GM12878 (cell line): ENCODE measurements around the gene IRF8. TPM values are rescaled to one million over a fixed set of nuclear protein-coding genes. Genes with fewer than 3 reads are reported as not detected.

Source experiments
- ATAC-seq: fragments of 200-7000 bp; cut with Tn5 transposase; 3 replicates; pipeline ENCODE4 v1.9.1; 2020; ENCODE audit warnings: mild to moderate bottlenecking, moderate library complexity
- BruUV-seq: library from RNA; stranded (reverse); fragments of 400-500 nt; replicated peaks from 2 replicates; lab custom pipeline; 2021; lab: Mats Ljungman, UMichigan
- CTCF ChIA-PET: fragments of 300-600 bp; sonication (Branson Sonifier 250); formaldehyde crosslinking; extraction: SDS; loops from one replicate; lab custom pipeline; 2021; ENCODE audit warnings: inconsistent platforms; lab: Yijun Ruan, JAX
- POLR2A ChIA-PET: fragments of 350-600 bp; formaldehyde crosslinking; extraction: SDS; loops from one replicate; lab custom pipeline; 2021; ENCODE audit warnings: inconsistent platforms; lab: Charles Lee
- RAD21 ChIA-PET: fragments of 300-600 bp; sonication (Branson Sonifier 250); formaldehyde crosslinking; loops from one replicate; lab custom pipeline; 2023; ENCODE audit warnings: antibody characterized with exemption; ENCODE audit not compliant: unreplicated experiment; lab: Charles Lee
- SMC1A ChIA-PET: fragments of 300-600 bp; sonication (Branson Sonifier 250); formaldehyde crosslinking; loops from one replicate; lab custom pipeline; 2023; ENCODE audit not compliant: unreplicated experiment, uncharacterized antibody; lab: Charles Lee
- DNase-seq: peaks from one replicate; pipeline ENCODE4 v3.0.0-alpha.2; 2011; ENCODE audit warnings: low read depth, low spot score
- FAIRE-seq: peaks from 3 replicates; lab custom pipeline; 2011; peaks lifted over from hg19 to GRCh38; lab: Jason Lieb, UNC
- H2AFZ ChIP-seq: 2 replicates; pipeline ENCODE4 v1.6.0; 2011; ENCODE audit warnings: low read depth, low read length, control low read depth; ENCODE audit not compliant: control insufficient read depth
- H3K27ac ChIP-seq: 2 replicates; pipeline ENCODE4 v1.5.1; 2011; ENCODE audit warnings: control low read depth; ENCODE audit not compliant: control insufficient read depth, insufficient read depth
- H3K27me3 ChIP-seq, 2 experiments: replicated peaks in 1 of 2; 2 replicates each; pipeline versions ENCODE4 v1.6.0 to v1.6.1; 2011; ENCODE audit warnings: low read length in 1 of 2; ENCODE audit not compliant: control insufficient read depth in 2 of 2, insufficient read depth in 2 of 2
- H3K36me3 ChIP-seq, 2 experiments: 2 replicates each; pipeline ENCODE4 v1.5.1; 2011; ENCODE audit warnings: low read length in 1 of 2; ENCODE audit not compliant: control insufficient read depth in 2 of 2, insufficient read depth in 2 of 2
- H3K4me1 ChIP-seq: 2 replicates; pipeline ENCODE4 v1.6.1; 2011; ENCODE audit warnings: mild to moderate bottlenecking, low read length, moderate library complexity, mixed read lengths; ENCODE audit not compliant: control insufficient read depth, insufficient read depth
- H3K4me2 ChIP-seq: 2 replicates; pipeline ENCODE4 v1.6.0; 2011; ENCODE audit warnings: control low read depth; ENCODE audit not compliant: control insufficient read depth, insufficient read depth
- H3K4me3 ChIP-seq: fragments of 200-600 bp; sonication (generic); 2 replicates; pipeline ENCODE4 v1.5.1; 2016
- H3K79me2 ChIP-seq: 2 replicates; pipeline ENCODE4 v1.6.0; 2011; ENCODE audit warnings: low read length; ENCODE audit not compliant: control insufficient read depth, insufficient read depth
- H3K9ac ChIP-seq: 2 replicates; pipeline ENCODE4 v1.8.0; 2011; ENCODE audit warnings: low read length, control low read depth, mixed read lengths; ENCODE audit not compliant: control insufficient read depth, insufficient read depth
- H3K9me3 ChIP-seq: replicated peaks from 3 replicates; pipeline ENCODE4 v1.5.1; 2011; ENCODE audit warnings: mild to moderate bottlenecking, low read length; ENCODE audit not compliant: control insufficient read depth, insufficient read depth
- H4K20me1 ChIP-seq: 2 replicates; pipeline ENCODE4 v1.6.0; 2011; ENCODE audit not compliant: control insufficient read depth, insufficient read depth
- CHD1 ChIP-seq: IDR thresholded peaks from 2 replicates; pipeline ENCODE4 v1.6.1; 2012; ENCODE audit warnings: low read depth, low read length, improper control_type of control experiment
- HDAC2 ChIP-seq: fragments of 200-600 bp; sonication (generic); IDR thresholded peaks from 2 replicates; pipeline ENCODE4 v1.6.1; 2017
- KLF5 ChIP-seq: fragments of 450-650 bp; IDR thresholded peaks from 2 replicates; pipeline ENCODE4 v1.6.1; 2014; ENCODE audit warnings: mild to moderate bottlenecking; ENCODE audit not compliant: partially characterized antibody
- MEF2B ChIP-seq: fragments of 450-650 bp; IDR thresholded peaks from 2 replicates; pipeline ENCODE4 v1.6.1; 2018; ENCODE audit warnings: mild to moderate bottlenecking, moderate library complexity; ENCODE audit not compliant: partially characterized antibody, poor library complexity, severe bottlenecking
- MLLT1 ChIP-seq: fragments of 450-650 bp; IDR thresholded peaks from 2 replicates; pipeline ENCODE4 v1.6.1; 2016; ENCODE audit warnings: mild to moderate bottlenecking
- NFIC ChIP-seq: IDR thresholded peaks from 2 replicates; pipeline ENCODE4 v1.6.1; 2012; ENCODE audit warnings: low read depth, mild to moderate bottlenecking, inconsistent platforms, low read length, moderate library complexity
- NFXL1 ChIP-seq: fragments of 450-650 bp; IDR thresholded peaks from 2 replicates; pipeline ENCODE4 v1.6.1; 2017; ENCODE audit warnings: antibody characterized with exemption, mild to moderate bottlenecking, borderline replicate concordance
- NRF1 ChIP-seq: conservative IDR thresholded peaks from 2 replicates; pipeline ENCODE4 v1.6.1; 2011; ENCODE audit warnings: mild to moderate bottlenecking, low read depth, low read length, improper control_type of control experiment
- PAX5 ChIP-seq: IDR thresholded peaks from 2 replicates; pipeline ENCODE4 v1.6.1; 2011; ENCODE audit warnings: low read depth, low read length, borderline replicate concordance
- PML ChIP-seq: IDR thresholded peaks from 2 replicates; pipeline ENCODE4 v1.6.1; 2012; ENCODE audit warnings: low read length, inconsistent platforms
- POLR2A ChIP-seq: IDR thresholded peaks from 2 replicates; pipeline ENCODE4 v1.6.1; 2011; ENCODE audit warnings: low read depth, mild to moderate bottlenecking, low read length
- POLR2AphosphoS5 ChIP-seq: IDR thresholded peaks from 2 replicates; pipeline ENCODE4 v1.6.1; 2011; ENCODE audit warnings: mild to moderate bottlenecking, low read length, inconsistent platforms
- SMAD5 ChIP-seq: IDR thresholded peaks from 2 replicates; pipeline ENCODE4 v1.6.1; 2016; ENCODE audit warnings: antibody characterized with exemption, low read depth
- SREBF2 ChIP-seq: IDR thresholded peaks from 2 replicates; pipeline ENCODE4 v1.6.1; 2012; ENCODE audit warnings: mild to moderate bottlenecking, low read length
- SUZ12 ChIP-seq: fragments of 200-600 bp; sonication (generic); IDR thresholded peaks from one replicate; pipeline ENCODE4 v1.6.1; 2018; ENCODE audit warnings: antibody characterized with exemption, mild to moderate bottlenecking; ENCODE audit not compliant: unreplicated experiment
- WGBS: methylation state at CpG from one replicate; pipeline ENCODE4 v1.1.6; 2016; ENCODE audit warnings: low lambda C conversion rate; ENCODE audit not compliant: insufficient replicate concordance, insufficient coverage; ENCODE audit errors: missing lambda C conversion rate; 5-methylcytosine and 5-hydroxymethylcytosine counted together
- in situ Hi-C: fragments of 300-500 bp; cut with MboI; formaldehyde crosslinking; loops from 9 replicates; pipeline ENCODE4 v1.14.3; 2018; ENCODE audit warnings: mixed read lengths
- intact Hi-C: fragments of 100-400 bp; cut with micrococcal nuclease; formaldehyde crosslinking; loops from one replicate; pipeline ENCODE4 v1.14.2; 2022; ENCODE audit not compliant: unreplicated experiment
- polyA plus RNA-seq, 11 experiments: library from polyadenylated mRNA; depleted of rRNA in 4 of 11; unstranded in 6 of 11; stranded (reverse) in 5 of 11; fragments of >200 nt; fragmentation: Nextera tagmentation in 4 of 11; fragmentation: Illumina TruSeq in 1 of 11; extraction: Ambion mirVana in 4 of 11; extraction: Trizol in 1 of 11; gene quantifications; 1 replicate in 1 of 11; 2 replicates in 10 of 11; pipeline versions ENCODE4 v1.2.1 to v1.2.3, GENCODE V29; 2011 to 2016; ENCODE audit warnings: inconsistent platforms in 2 of 11, missing spikeins in 2 of 11, low read depth in 1 of 11
- total RNA-seq, 4 experiments: library from RNA; depleted of rRNA in 3 of 4; stranded (reverse); fragments of >200 nt in 3 of 4; fragmentation: Illumina TruSeq in 1 of 4; extraction: Trizol in 1 of 4; gene quantifications; 2 replicates each; pipeline versions ENCODE4 v1.2.1 to v1.2.3, GENCODE V29; 2013 to 2021
- TF ChIP-seq, protein P1 (sequence below): fragments of 450-650 bp; IDR thresholded peaks from 2 replicates; pipeline ENCODE4 v1.6.1; 2017; ENCODE audit warnings: mild to moderate bottlenecking
- TF ChIP-seq, protein P2 (sequence below): fragments of 150-350 bp; IDR thresholded peaks from 2 replicates; pipeline ENCODE4 v1.6.1; 2016; ENCODE audit warnings: low read depth, low read length

IRF8 gene
- total and polyA plus RNA-seq, 10 of the 15 experiments (the other 5 are each of a cell fraction or from before 2014, with no cell fraction given) = 17.1 to 237 (median 172) TPM

DNA sequence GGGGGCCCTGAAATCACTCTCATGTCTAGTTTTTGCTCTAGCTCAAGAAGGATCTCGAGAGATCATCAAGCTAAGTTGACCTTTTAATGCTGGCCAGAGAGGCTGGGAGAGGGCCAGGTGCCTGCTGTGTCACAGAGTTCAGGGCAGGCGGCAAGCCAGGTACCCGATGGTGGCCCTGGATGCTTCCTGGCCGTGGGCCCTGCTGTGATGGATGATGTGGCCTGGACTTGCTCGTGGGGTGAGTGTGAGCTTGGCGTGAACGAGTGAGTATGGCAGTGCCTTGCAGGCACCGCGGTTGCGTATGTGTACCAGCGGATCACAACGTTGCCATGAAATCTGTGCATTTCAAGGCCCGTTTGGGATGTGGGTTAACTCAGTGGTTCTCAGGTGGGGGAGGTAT lies 7.4 kb downstream of the IRF8 start:
- Histone ChIP-seq H3K27me3 (no peaks in the 10 kb centered on the region), H3K4me1 (peaks cover 70% of the 10 kb centered on the region), H3K9me3 (no peaks in the 10 kb centered on the region; the same call in 2 of the 3 replicates), H3K27ac (peak overlapping the region; percentile 30; the same call in 1 of the 2 replicates), H3K9ac (peak overlapping the region; percentile 24; the same call in 1 of the 2 replicates), H3K4me2 (peak overlapping the region; percentile 98), H2AFZ (no peak overlapping the region), H3K4me3 (peak overlapping the region; percentile 69), H4K20me1 (no peaks in the 10 kb centered on the region), H3K79me2 (peaks cover 97% of the 10 kb centered on the region), H3K36me3 (peaks cover 28 to 52% of the 10 kb centered on the region in 2 experiments)
- intact Hi-C loops = no loop called here
- WGBS = 53% methylated on average over 13 of the region's 13 CpGs
- ChIA-PET POLR2A (interaction anchor here (1.0 to 1.6 kb wide), 4 partner anchors 9 to 92 kb away, joined by 3 to 9 read pairs (median 4); no protein-coding TSS in a partner anchor), RAD21 (interaction anchor here (1.0 to 16.0 kb wide), 5 partner anchors 10 to 84 kb away, joined by 3 to 211 read pairs (median 4); no protein-coding TSS in a partner anchor), CTCF (interaction anchor here (1.3 to 13.4 kb wide), 5 partner anchors 11 to 110 kb away, joined by 3 to 205 read pairs (median 8); no protein-coding TSS in a partner anchor), SMC1A (interaction anchor here (1.0 to 14.8 kb wide), 10 partner anchors 10 to 87 kb away, joined by 3 to 289 read pairs (median 4); no protein-coding TSS in a partner anchor)
- no TSS peak for BruUV-seq
- FAIRE-seq (no peak), DNase-seq (no peak), ATAC-seq (no peak)
- in situ Hi-C loops = loop anchor here (10.0 kb wide), 1 partner anchor 108 kb away; no protein-coding TSS in a partner anchor
- TF ChIP-seq SUZ12 = no peak
- TF ChIP-seq SREBF2 = no peak
- TF ChIP-seq MEF2B = no peak
- TF ChIP-seq HDAC2 = no peak
- TF ChIP-seq SMAD5 = no peak
- TF ChIP-seq, protein P1, sequence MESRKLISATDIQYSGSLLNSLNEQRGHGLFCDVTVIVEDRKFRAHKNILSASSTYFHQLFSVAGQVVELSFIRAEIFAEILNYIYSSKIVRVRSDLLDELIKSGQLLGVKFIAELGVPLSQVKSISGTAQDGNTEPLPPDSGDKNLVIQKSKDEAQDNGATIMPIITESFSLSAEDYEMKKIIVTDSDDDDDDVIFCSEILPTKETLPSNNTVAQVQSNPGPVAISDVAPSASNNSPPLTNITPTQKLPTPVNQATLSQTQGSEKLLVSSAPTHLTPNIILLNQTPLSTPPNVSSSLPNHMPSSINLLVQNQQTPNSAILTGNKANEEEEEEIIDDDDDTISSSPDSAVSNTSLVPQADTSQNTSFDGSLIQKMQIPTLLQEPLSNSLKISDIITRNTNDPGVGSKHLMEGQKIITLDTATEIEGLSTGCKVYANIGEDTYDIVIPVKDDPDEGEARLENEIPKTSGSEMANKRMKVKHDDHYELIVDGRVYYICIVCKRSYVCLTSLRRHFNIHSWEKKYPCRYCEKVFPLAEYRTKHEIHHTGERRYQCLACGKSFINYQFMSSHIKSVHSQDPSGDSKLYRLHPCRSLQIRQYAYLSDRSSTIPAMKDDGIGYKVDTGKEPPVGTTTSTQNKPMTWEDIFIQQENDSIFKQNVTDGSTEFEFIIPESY = peak; percentile 57; the same call in 1 of the 2 replicates
- no peak for TF ChIP-seq PAX5
- no peak for TF ChIP-seq PML
- TF ChIP-seq NFXL1 = no peak
- TF ChIP-seq KLF5 = no peak
- TF ChIP-seq, protein P2, sequence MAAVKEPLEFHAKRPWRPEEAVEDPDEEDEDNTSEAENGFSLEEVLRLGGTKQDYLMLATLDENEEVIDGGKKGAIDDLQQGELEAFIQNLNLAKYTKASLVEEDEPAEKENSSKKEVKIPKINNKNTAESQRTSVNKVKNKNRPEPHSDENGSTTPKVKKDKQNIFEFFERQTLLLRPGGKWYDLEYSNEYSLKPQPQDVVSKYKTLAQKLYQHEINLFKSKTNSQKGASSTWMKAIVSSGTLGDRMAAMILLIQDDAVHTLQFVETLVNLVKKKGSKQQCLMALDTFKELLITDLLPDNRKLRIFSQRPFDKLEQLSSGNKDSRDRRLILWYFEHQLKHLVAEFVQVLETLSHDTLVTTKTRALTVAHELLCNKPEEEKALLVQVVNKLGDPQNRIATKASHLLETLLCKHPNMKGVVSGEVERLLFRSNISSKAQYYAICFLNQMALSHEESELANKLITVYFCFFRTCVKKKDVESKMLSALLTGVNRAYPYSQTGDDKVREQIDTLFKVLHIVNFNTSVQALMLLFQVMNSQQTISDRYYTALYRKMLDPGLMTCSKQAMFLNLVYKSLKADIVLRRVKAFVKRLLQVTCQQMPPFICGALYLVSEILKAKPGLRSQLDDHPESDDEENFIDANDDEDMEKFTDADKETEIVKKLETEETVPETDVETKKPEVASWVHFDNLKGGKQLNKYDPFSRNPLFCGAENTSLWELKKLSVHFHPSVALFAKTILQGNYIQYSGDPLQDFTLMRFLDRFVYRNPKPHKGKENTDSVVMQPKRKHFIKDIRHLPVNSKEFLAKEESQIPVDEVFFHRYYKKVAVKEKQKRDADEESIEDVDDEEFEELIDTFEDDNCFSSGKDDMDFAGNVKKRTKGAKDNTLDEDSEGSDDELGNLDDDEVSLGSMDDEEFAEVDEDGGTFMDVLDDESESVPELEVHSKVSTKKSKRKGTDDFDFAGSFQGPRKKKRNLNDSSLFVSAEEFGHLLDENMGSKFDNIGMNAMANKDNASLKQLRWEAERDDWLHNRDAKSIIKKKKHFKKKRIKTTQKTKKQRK = no peak
- peak; percentile 74 for TF ChIP-seq POLR2AphosphoS5
- TF ChIP-seq MLLT1 = peak; percentile 69; the same call in 1 of the 2 replicates
- TF ChIP-seq NFIC = no peak
- TF ChIP-seq NRF1 = no peak
- TF ChIP-seq POLR2A = peak; percentile 79
- no peak for TF ChIP-seq CHD1
